Upper lobe of left lung (tissue), 4 donors: ENCODE measurements around the gene ACOT8.

Source experiments
- POLR2A ChIP-seq, 4 donors: fragments of 450-650 bp; IDR thresholded peaks; one replicate each; pipeline ENCODE4 v1.5.1; 2016 to 2017; ENCODE audit warnings: antibody characterized with exemption in 4 of 4, mild to moderate bottlenecking in 2 of 4
- POLR2AphosphoS5 ChIP-seq, 2 donors: sonication (generic); formaldehyde crosslinking; IDR thresholded peaks; one replicate each; pipeline ENCODE4 v1.5.1; 2017; ENCODE audit warnings: antibody characterized with exemption in 2 of 2
- TF ChIP-seq, protein P1 (sequence below), 6 experiments: fragments of 450-650 bp in 4 of 6; fragments of 200-600 bp in 2 of 6; sonication (generic) in 2 of 6; IDR thresholded peaks; one replicate each; pipeline ENCODE4 v1.5.1; 2016 to 2019; ENCODE audit warnings: antibody characterized with exemption in 6 of 6

DNA sequence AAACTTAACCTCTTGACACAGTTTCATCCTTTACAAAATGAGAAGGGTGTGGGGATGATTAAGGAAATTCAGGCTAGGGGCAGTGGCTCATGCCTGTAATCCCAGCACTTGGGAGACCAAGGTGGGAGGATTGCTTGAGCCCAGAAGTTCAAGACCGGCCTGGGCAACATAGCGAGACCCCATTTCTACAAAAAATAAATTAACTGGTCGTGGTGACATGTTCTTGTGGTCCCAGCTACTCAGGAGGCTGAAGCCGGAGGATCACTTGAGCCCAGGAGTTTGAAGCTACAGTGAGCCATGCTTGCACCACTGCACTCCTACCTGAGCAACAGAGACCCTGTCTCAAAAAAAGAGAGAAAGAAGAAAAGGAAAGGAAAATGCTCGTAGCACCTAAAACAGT lies 9.3 kb upstream of the ACOT8 start:
- TF ChIP-seq POLR2AphosphoS5 (IDR thresholded peaks at IDR 0.05) = no peak
- TF ChIP-seq POLR2A (IDR thresholded peaks at IDR 0.05) = no peak
- TF ChIP-seq, protein P1, sequence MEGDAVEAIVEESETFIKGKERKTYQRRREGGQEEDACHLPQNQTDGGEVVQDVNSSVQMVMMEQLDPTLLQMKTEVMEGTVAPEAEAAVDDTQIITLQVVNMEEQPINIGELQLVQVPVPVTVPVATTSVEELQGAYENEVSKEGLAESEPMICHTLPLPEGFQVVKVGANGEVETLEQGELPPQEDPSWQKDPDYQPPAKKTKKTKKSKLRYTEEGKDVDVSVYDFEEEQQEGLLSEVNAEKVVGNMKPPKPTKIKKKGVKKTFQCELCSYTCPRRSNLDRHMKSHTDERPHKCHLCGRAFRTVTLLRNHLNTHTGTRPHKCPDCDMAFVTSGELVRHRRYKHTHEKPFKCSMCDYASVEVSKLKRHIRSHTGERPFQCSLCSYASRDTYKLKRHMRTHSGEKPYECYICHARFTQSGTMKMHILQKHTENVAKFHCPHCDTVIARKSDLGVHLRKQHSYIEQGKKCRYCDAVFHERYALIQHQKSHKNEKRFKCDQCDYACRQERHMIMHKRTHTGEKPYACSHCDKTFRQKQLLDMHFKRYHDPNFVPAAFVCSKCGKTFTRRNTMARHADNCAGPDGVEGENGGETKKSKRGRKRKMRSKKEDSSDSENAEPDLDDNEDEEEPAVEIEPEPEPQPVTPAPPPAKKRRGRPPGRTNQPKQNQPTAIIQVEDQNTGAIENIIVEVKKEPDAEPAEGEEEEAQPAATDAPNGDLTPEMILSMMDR (IDR thresholded peaks at IDR 0.05) = no peak
